Neuronal stem cell (in vitro differentiated cells): ENCODE data around the gene SMC6.

Experiments
- DNase-seq: peaks from one replicate; pipeline ENCODE4 v3.0.0-alpha.2; 2013; ENCODE audit warnings: low spot score
- H2AFZ ChIP-seq: one replicate; pipeline ENCODE4 v1.6.1; 2013; ENCODE audit warnings: mild to moderate bottlenecking, low read length, inconsistent platforms
- H2AK5ac ChIP-seq: 2 replicates; pipeline ENCODE4 v1.6.1; 2013; ENCODE audit warnings: low read depth, mild to moderate bottlenecking, inconsistent platforms, low read length, moderate library complexity, mixed read lengths
- H2BK120ac ChIP-seq: 2 replicates; pipeline ENCODE4 v1.6.1; 2013; ENCODE audit warnings: low read depth, mild to moderate bottlenecking, inconsistent platforms, low read length, moderate library complexity, mixed read lengths
- H2BK12ac ChIP-seq: one replicate; pipeline ENCODE4 v1.6.1; 2013; ENCODE audit warnings: low read length, inconsistent platforms
- H2BK15ac ChIP-seq: 2 replicates; pipeline ENCODE4 v1.6.1; 2013; ENCODE audit warnings: mild to moderate bottlenecking, low read length, inconsistent platforms, mixed read lengths
- H2BK5ac ChIP-seq: one replicate; pipeline ENCODE4 v1.6.1; 2013; ENCODE audit warnings: inconsistent platforms, mild to moderate bottlenecking, low read length, moderate library complexity
- H3K14ac ChIP-seq: one replicate; pipeline ENCODE4 v1.6.1; 2013; ENCODE audit warnings: low read length, inconsistent platforms
- H3K18ac ChIP-seq: 2 replicates; pipeline ENCODE4 v1.6.1; 2013; ENCODE audit warnings: low read length, inconsistent platforms
- H3K23ac ChIP-seq: 2 replicates; pipeline ENCODE4 v1.6.1; 2013; ENCODE audit warnings: low read depth, mild to moderate bottlenecking, mixed read lengths, low read length, inconsistent platforms; ENCODE audit not compliant: poor library complexity
- H3K27ac ChIP-seq: replicated peaks from 3 replicates; pipeline ENCODE4 v1.5.1; 2013; ENCODE audit warnings: low read length, inconsistent platforms
- H3K27me3 ChIP-seq, 3 experiments: 2 replicates each; pipeline ENCODE4 v1.6.1; 2013; ENCODE audit warnings: low read length in 3 of 3, mild to moderate bottlenecking in 2 of 3, inconsistent platforms in 1 of 3, low read depth in 1 of 3, mixed read lengths in 1 of 3, moderate library complexity in 1 of 3; ENCODE audit not compliant: control insufficient read depth in 3 of 3, insufficient read depth in 3 of 3
- H3K36me3 ChIP-seq, 2 donors: replicated peaks in 1 of 2; 2 replicates each; pipeline ENCODE4 v1.6.1; 2013; ENCODE audit warnings: low read length in 2 of 2; ENCODE audit not compliant: control insufficient read depth in 2 of 2, insufficient read depth in 2 of 2
- H3K4ac ChIP-seq: 2 replicates; pipeline ENCODE4 v1.6.1; 2013; ENCODE audit warnings: inconsistent platforms, mild to moderate bottlenecking, low read length, moderate library complexity
- H3K4me1 ChIP-seq, 2 donors: 1 replicate in 1 of 2; 2 replicates in 1 of 2; pipeline ENCODE4 v1.6.1; 2013; ENCODE audit warnings: low read length in 2 of 2, low read depth in 1 of 2; ENCODE audit not compliant: control insufficient read depth in 2 of 2, insufficient read depth in 1 of 2
- H3K4me2 ChIP-seq: one replicate; pipeline ENCODE4 v1.6.1; 2013; ENCODE audit warnings: mild to moderate bottlenecking, low read length, inconsistent platforms; ENCODE audit not compliant: insufficient read depth, poor library complexity, severe bottlenecking
- H3K4me3 ChIP-seq, 2 donors: 2 replicates each; pipeline ENCODE4 v1.5.1; 2013; ENCODE audit warnings: low read length in 2 of 2, mild to moderate bottlenecking in 2 of 2, inconsistent platforms in 1 of 2, moderate library complexity in 1 of 2
- H3K79me1 ChIP-seq: one replicate; pipeline ENCODE4 v1.6.1; 2013; ENCODE audit warnings: low read depth, mild to moderate bottlenecking, inconsistent platforms, low read length, moderate library complexity
- H3K9ac ChIP-seq: one replicate; pipeline ENCODE4 v1.6.1; 2013; ENCODE audit warnings: mild to moderate bottlenecking, low read depth, low read length, inconsistent platforms; ENCODE audit not compliant: poor library complexity
- H3K9me3 ChIP-seq, 2 donors: replicated peaks in 1 of 2; 2 replicates each; pipeline versions ENCODE3 to v1.6.1; 2013; ENCODE audit warnings: low read length in 2 of 2, mild to moderate bottlenecking in 2 of 2, inconsistent platforms in 1 of 2, low read depth in 1 of 2, mixed read lengths in 1 of 2, moderate library complexity in 1 of 2; ENCODE audit not compliant: control insufficient read depth in 2 of 2, insufficient read depth in 1 of 2
- H4K8ac ChIP-seq: one replicate; pipeline ENCODE4 v1.6.1; 2013; ENCODE audit warnings: low read depth, mild to moderate bottlenecking, inconsistent platforms, low read length, moderate library complexity
- H4K91ac ChIP-seq: one replicate; pipeline ENCODE4 v1.6.1; 2013; ENCODE audit warnings: low read length, low read depth, mild to moderate bottlenecking, inconsistent platforms; ENCODE audit not compliant: poor library complexity
- WGBS, 2 donors: extraction: QIAGEN DNeasy Blood & Tissue Kit; methylation state at CpG; one replicate each; pipeline ENCODE4 v1.1.7; 2013; ENCODE audit warnings: missing lambda C conversion rate in 2 of 2, mixed read lengths in 1 of 2; ENCODE audit not compliant: insufficient read length in 2 of 2, insufficient replicate concordance in 1 of 2; ENCODE audit errors: extremely low coverage in 2 of 2; 5-methylcytosine and 5-hydroxymethylcytosine counted together

Gene SMC6

DNA sequence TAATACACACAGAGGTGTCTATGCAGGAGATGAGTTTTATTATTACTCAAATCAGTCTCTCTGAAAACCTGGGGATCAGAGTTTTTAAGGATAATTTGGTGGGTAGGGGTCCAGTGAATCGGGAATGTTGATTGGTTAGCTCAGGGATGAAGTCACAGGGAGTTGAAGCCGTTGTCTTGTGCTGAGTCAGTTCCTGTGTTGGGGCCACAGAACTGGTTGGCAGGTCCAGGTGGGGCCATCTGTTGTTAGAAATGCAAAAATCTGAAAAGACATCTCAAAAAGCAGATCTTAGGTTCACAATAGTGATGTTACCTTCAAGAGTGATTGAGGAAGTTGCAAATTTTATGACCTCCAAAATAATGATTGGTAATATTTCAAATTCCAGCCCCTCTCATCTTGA is 126.2 kb downstream of the SMC6 start:
- H4K8ac ChIP-seq: no peak overlapping the region
- no peaks in the 10 kb centered on the region for H3K4me1 ChIP-seq
- H3K18ac ChIP-seq: no peak overlapping the region

GRCh38 chr2:17626986-17627385 is 126.6 kb downstream of the SMC6 start:
- Histone ChIP-seq H2BK120ac (no peak overlapping the region), H3K4me3 (no peak overlapping the region), H3K4me1 (no peaks in the 10 kb centered on the region), H3K27me3 (no peaks in the 10 kb centered on the region), H3K9ac (no peak overlapping the region), H3K4ac (no peak overlapping the region), H3K79me1 (peaks cover 2% of the 10 kb centered on the region), H2AK5ac (no peak overlapping the region), H2AFZ (no peak overlapping the region), H3K27ac (no peak overlapping the region), H4K8ac (no peak overlapping the region), H4K91ac (no peak overlapping the region), H3K18ac (no peak overlapping the region), H3K4me2 (no peak overlapping the region), H2BK5ac (no peak overlapping the region), H3K36me3 (no peaks in the 10 kb centered on the region), H2BK15ac (no peak overlapping the region), H3K23ac (no peak overlapping the region), H2BK12ac (no peak overlapping the region), H3K9me3 (peaks cover 2 to 3% of the 10 kb centered on the region in 2 donors), H3K14ac (no peak overlapping the region)
- WGBS, 2 donors: no CpG with 5 or more reads among the region's 3 CpGs
- no peak for DNase-seq

More for the DNA sequence above, 126.2 kb downstream of the SMC6 start:
- Histone ChIP-seq H3K23ac (no peak overlapping the region), H2BK5ac (no peak overlapping the region), H2BK12ac (no peak overlapping the region), H3K9ac (no peak overlapping the region), H3K79me1 (peaks cover 2% of the 10 kb centered on the region), H3K9me3 (peaks cover 2 to 3% of the 10 kb centered on the region in 2 donors), H3K14ac (no peak overlapping the region), H2AK5ac (no peak overlapping the region), H2AFZ (no peak overlapping the region), H4K91ac (no peak overlapping the region), H3K27me3 (no peaks in the 10 kb centered on the region), H3K36me3 (no peaks in the 10 kb centered on the region), H2BK120ac (no peak overlapping the region), H3K4me2 (no peak overlapping the region), H3K4ac (no peak overlapping the region), H2BK15ac (no peak overlapping the region), H3K27ac (no peak overlapping the region), H3K4me3 (no peak overlapping the region)
- no CpG with 5 or more reads among the region's 2 CpGs for WGBS, 2 donors
- no peak for DNase-seq

DNA sequence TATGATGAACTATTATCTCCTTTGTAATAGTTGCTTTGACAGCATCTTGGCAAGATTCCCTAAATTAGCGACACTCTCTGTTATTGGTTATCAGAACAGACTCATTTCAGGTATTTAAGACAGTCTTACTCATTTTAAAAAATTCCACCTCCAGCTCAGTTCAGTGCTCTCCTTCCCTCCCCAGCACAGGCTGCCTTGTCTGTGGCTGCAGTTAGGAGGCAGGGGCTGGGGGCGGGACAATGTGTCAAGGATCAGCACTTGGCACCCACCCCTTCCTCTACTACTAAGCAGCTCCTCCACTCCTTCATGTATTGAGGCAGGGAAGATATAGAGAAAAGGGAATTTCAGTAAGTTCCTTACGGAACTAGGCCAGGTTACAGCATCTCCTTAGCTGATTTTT is 128.2 kb downstream of the SMC6 start:
- Histone ChIP-seq H3K4me1 (peaks cover 0 to under 1% of the 10 kb centered on the region in 2 donors), H4K8ac (no peak overlapping the region), H3K9ac (no peak overlapping the region), H3K18ac (no peak overlapping the region), H3K9me3 (peaks cover 2 to 3% of the 10 kb centered on the region in 2 donors), H4K91ac (no peak overlapping the region), H3K27ac (no peak overlapping the region), H3K36me3 (no peaks in the 10 kb centered on the region), H3K23ac (no peak overlapping the region), H3K79me1 (peaks cover 2% of the 10 kb centered on the region), H3K4me3 (no peak overlapping the region), H2BK120ac (no peak overlapping the region), H3K4ac (no peak overlapping the region), H3K4me2 (no peak overlapping the region), H2BK12ac (no peak overlapping the region), H3K27me3 (no peaks in the 10 kb centered on the region), H3K14ac (no peak overlapping the region), H2BK15ac (no peak overlapping the region), H2AFZ (no peak overlapping the region), H2AK5ac (no peak overlapping the region), H2BK5ac (no peak overlapping the region)
- no CpG with 5 or more reads among the region's 3 CpGs for WGBS, 2 donors
- no peak for DNase-seq

DNA sequence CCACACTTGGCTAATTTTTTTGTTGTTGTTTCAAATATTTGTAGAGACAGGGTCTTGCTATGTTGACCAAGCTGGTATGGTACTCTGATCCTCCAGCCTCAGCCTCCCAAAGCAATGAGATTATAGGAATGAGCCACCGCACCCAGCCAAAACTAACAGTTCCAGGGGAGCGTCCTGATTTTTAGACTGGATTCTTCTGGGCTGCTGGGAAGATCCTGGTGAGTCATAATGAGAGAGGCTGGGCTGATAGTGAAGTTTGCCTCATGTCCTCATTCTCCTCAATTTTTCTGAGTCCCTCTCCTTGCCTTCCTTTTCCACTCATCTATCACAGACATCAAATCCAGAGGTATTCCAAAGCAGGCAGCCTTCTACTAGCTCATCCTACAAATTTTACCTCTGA is 131.8 kb downstream of the SMC6 start:
- no peak for DNase-seq
- no peak overlapping the region for H3K27ac ChIP-seq
- no peak overlapping the region for H2BK5ac ChIP-seq

More for the DNA sequence above, 131.8 kb downstream of the SMC6 start:
- H2AFZ ChIP-seq: no peak overlapping the region
- H3K9me3 ChIP-seq: peaks cover 0 to 2% of the 10 kb centered on the region in 2 donors
- H3K18ac ChIP-seq: no peak overlapping the region
- H3K4me3 ChIP-seq: no peak overlapping the region
- H3K27me3 ChIP-seq: no peaks in the 10 kb centered on the region
- no peak overlapping the region for H4K8ac ChIP-seq
- peaks cover 2% of the 10 kb centered on the region for H3K79me1 ChIP-seq
- H3K9ac ChIP-seq: no peak overlapping the region
- peaks cover 0 to 3% of the 10 kb centered on the region in 2 donors for H3K4me1 ChIP-seq
- no CpG with 5 or more reads among the region's 2 CpGs for WGBS, 2 donors
- no peaks in the 10 kb centered on the region for H3K36me3 ChIP-seq
- H3K14ac ChIP-seq: no peak overlapping the region
- H3K4ac ChIP-seq: no peak overlapping the region
- H2BK15ac ChIP-seq: no peak overlapping the region
- no peak overlapping the region for H3K23ac ChIP-seq
- H2BK120ac ChIP-seq: no peak overlapping the region
- no peak overlapping the region for H4K91ac ChIP-seq
- H3K4me2 ChIP-seq: no peak overlapping the region
- H2AK5ac ChIP-seq: no peak overlapping the region
- H2BK12ac ChIP-seq: no peak overlapping the region
